PC-9 (cell line): Measurements from ENCODE around the gene RNASE8.

Source experiments
- EZH2 ChIP-seq: fragments of 200-600 bp; sonication (generic); IDR thresholded peaks from 2 replicates; pipeline ENCODE4 v1.8.0; 2017; ENCODE audit warnings: antibody characterized with exemption, low read depth
- TF ChIP-seq, protein P1 (sequence below): fragments of 200-600 bp; sonication (generic); conservative IDR thresholded peaks from 2 replicates; pipeline ENCODE4 v1.6.1; 2017; ENCODE audit warnings: mixed run types, antibody characterized with exemption, mild to moderate bottlenecking, moderate library complexity

DNA sequence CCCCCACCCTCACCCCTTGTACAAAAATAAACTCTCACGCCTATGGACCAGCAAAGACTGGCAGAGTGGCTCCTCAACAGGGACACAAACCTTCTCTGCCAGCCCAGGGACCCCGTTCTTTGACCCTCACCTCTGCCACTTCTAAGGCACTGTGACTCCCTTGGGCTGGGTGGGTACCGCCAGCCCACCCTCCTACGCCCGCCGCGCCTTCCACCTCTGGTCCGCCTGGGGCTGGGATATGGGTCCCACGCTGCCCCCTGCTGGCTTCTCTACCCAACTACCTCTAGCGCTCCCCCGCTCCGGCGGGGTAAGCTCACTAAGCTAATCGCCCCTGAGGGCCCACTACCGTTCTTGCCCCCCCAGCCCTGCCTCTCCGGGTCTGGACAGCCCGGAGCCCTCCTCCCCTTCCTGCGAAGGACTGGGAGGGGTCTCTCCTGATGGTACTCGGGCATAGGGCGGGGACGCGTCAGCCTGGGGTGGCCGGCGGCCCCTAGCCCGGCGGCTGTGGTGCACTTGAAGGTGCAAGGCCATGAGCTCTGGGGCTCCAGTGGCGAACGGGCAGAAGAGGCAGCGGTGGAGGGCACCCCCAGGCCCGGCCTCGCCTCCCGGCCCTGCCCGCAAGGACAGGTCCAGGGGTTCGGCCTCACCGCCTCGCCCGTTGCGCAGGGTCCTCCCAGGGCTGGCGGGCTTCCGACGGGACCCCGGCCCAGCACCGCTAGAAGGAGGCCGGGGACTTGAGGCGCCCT lies 32.7 kb downstream of the RNASE8 start:
- TF ChIP-seq, protein P1, sequence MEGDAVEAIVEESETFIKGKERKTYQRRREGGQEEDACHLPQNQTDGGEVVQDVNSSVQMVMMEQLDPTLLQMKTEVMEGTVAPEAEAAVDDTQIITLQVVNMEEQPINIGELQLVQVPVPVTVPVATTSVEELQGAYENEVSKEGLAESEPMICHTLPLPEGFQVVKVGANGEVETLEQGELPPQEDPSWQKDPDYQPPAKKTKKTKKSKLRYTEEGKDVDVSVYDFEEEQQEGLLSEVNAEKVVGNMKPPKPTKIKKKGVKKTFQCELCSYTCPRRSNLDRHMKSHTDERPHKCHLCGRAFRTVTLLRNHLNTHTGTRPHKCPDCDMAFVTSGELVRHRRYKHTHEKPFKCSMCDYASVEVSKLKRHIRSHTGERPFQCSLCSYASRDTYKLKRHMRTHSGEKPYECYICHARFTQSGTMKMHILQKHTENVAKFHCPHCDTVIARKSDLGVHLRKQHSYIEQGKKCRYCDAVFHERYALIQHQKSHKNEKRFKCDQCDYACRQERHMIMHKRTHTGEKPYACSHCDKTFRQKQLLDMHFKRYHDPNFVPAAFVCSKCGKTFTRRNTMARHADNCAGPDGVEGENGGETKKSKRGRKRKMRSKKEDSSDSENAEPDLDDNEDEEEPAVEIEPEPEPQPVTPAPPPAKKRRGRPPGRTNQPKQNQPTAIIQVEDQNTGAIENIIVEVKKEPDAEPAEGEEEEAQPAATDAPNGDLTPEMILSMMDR: peak; percentile 58
- no peak for TF ChIP-seq EZH2
